Measurements from ENCODE around the gene CA4. TPM values are rescaled to one million over a fixed set of nuclear protein-coding genes. Genes with fewer than 3 reads are reported as not detected.

The CA4 gene
- total RNA-seq, 4 donors from 2014 or later: 10.1 to 84.4 (median 29.3) TPM

- TF ChIP-seq CTCF (IDR thresholded peaks at IDR 0.05; ENCODE audit: low read depth): no peak
Measured at GRCh38 chr17:60164697-60165096, 14.9 kb downstream of the CA4 start.

- no peak for TF ChIP-seq CTCF (IDR thresholded peaks at IDR 0.05; ENCODE audit: low read depth)
Measured at GRCh38 chr17:60165223-60165622, 15.4 kb downstream of the CA4 start.

- no peak for TF ChIP-seq CTCF (IDR thresholded peaks at IDR 0.05; ENCODE audit: low read depth)
Measured at GRCh38 chr17:60165971-60166370, 16.2 kb downstream of the CA4 start.

- TF ChIP-seq CTCF (IDR thresholded peaks at IDR 0.05; ENCODE audit: low read depth): no peak
Measured at GRCh38 chr17:60167065-60167741, 17.4 kb downstream of the CA4 start.

GRCh38 chr17:60168654-60169053, 18.9 kb downstream of the CA4 start:
- TF ChIP-seq CTCF (IDR thresholded peaks at IDR 0.05; ENCODE audit: low read depth): no peak

- TF ChIP-seq CTCF (IDR thresholded peaks at IDR 0.05; ENCODE audit: low read depth): no peak
Measured at GRCh38 chr17:60169921-60170817, 20.4 kb downstream of the CA4 start.
